NB4 (cell line): ENCODE results near the gene TPH1.

Source experiments
- CTCF ChIP-seq: IDR thresholded peaks from one replicate; pipeline ENCODE4 v1.5.1; 2012; ENCODE audit warnings: low read depth, low read length
- POLR2A ChIP-seq: IDR thresholded peaks from 2 replicates; pipeline ENCODE4 v1.6.1; 2011; ENCODE audit warnings: mild to moderate bottlenecking; ENCODE audit not compliant: insufficient read length; ENCODE audit errors: extremely low read depth
- TF ChIP-seq, protein P1 (sequence below): IDR thresholded peaks from 2 replicates; pipeline ENCODE4 v1.6.1; 2011; ENCODE audit warnings: low read depth, low read length

GRCh38 chr11:18010121-18010670 lies 35.9 kb downstream of the TPH1 start:
- TF ChIP-seq POLR2A (no peak), CTCF (no peak)
- TF ChIP-seq, protein P1, sequence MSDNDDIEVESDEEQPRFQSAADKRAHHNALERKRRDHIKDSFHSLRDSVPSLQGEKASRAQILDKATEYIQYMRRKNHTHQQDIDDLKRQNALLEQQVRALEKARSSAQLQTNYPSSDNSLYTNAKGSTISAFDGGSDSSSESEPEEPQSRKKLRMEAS = no peak
